ENCODE measurements around the gene MNAT1.
A peak's percentile ranks its signal among the peaks of the same experiment; 100 is the strongest.

Gene MNAT1

GRCh38 chr14:60925286-60925685 lies 190.7 kb downstream of the MNAT1 start:
- DNase-seq, result no peak
- Histone ChIP-seq H3K36me3 (no peaks in the 10 kb centered on the region), H3K4me3 (ENCODE audit: low read depth, low read length) (no peak overlapping the region), H3K4me1 (peaks cover 1% of the 10 kb centered on the region; the same call in 1 of the 2 replicates), H3K9me3 (no peaks in the 10 kb centered on the region), H3K27me3 (no peaks in the 10 kb centered on the region)
- no peak for TF ChIP-seq CTCF (IDR thresholded peaks at IDR 0.05; ENCODE audit: low read depth, low read length)

- no peaks in the 10 kb centered on the region for H3K9me3 ChIP-seq
- no peak overlapping the region for H3K4me3 ChIP-seq (ENCODE audit: low read depth, low read length)
- peaks cover 8% of the 10 kb centered on the region for H3K4me1 ChIP-seq
- TF ChIP-seq CTCF (IDR thresholded peaks at IDR 0.05; ENCODE audit: low read depth, low read length), result no peak
- no peaks in the 10 kb centered on the region for H3K27me3 ChIP-seq
- no peak for DNase-seq
- no peaks in the 10 kb centered on the region for H3K36me3 ChIP-seq
Measured at GRCh38 chr14:60926002-60926401, 191.4 kb downstream of the MNAT1 start.

- Histone ChIP-seq H3K4me3 (ENCODE audit: low read depth, low read length) (no peak overlapping the region), H3K4me1 (peaks cover 21% of the 10 kb centered on the region), H3K9me3 (no peaks in the 10 kb centered on the region), H3K36me3 (no peaks in the 10 kb centered on the region), H3K27me3 (no peaks in the 10 kb centered on the region)
- no peak for TF ChIP-seq CTCF (IDR thresholded peaks at IDR 0.05; ENCODE audit: low read depth, low read length)
- DNase-seq, result peak; percentile 66
Measured at GRCh38 chr14:60931218-60931617, 196.7 kb downstream of the MNAT1 start.

- no peak for TF ChIP-seq CTCF (IDR thresholded peaks at IDR 0.05; ENCODE audit: low read depth, low read length)
- peaks cover 21% of the 10 kb centered on the region for H3K4me1 ChIP-seq
- H3K27me3 ChIP-seq, result no peaks in the 10 kb centered on the region
- H3K36me3 ChIP-seq, result no peaks in the 10 kb centered on the region
- DNase-seq, result peak; percentile 28
- no peaks in the 10 kb centered on the region for H3K9me3 ChIP-seq
- no peak overlapping the region for H3K4me3 ChIP-seq (ENCODE audit: low read depth, low read length)
Measured at GRCh38 chr14:60933920-60934655, 199.5 kb downstream of the MNAT1 start.

GRCh38 chr14:60935319-60935718 lies 200.8 kb downstream of the MNAT1 start:
- H3K36me3 ChIP-seq, result no peaks in the 10 kb centered on the region

More at GRCh38 chr14:60935319-60935718, 200.8 kb downstream of the MNAT1 start:
- DNase-seq, result no peak
- TF ChIP-seq CTCF (IDR thresholded peaks at IDR 0.05; ENCODE audit: low read depth, low read length), result no peak
- Histone ChIP-seq H3K4me1 (peaks cover 20% of the 10 kb centered on the region), H3K9me3 (no peaks in the 10 kb centered on the region), H3K27me3 (no peaks in the 10 kb centered on the region), H3K4me3 (ENCODE audit: low read depth, low read length) (no peak overlapping the region)

Measured in BE2C (cell line).